Liver (tissue), 9 donors: ENCODE measurements around the gene TOLLIP. TPM values are rescaled to one million over a fixed set of nuclear protein-coding genes. Genes with fewer than 3 reads are reported as not detected.

Source experiments
- DNase-seq: peaks from one replicate; pipeline ENCODE4 v3.0.0-alpha.2; 2017; ENCODE audit warnings: low spot score
- H3K27ac ChIP-seq, 2 donors: one replicate each; pipeline ENCODE4 v1.7.0; 2013; ENCODE audit warnings: inconsistent platforms in 2 of 2, low read length in 2 of 2, control low read depth in 1 of 2, low read depth in 1 of 2, mild to moderate bottlenecking in 1 of 2
- H3K27me3 ChIP-seq, 4 donors: one replicate each; pipeline versions ENCODE4 v1.6.1 to v1.7.0; 2013; ENCODE audit warnings: low read length in 3 of 4, inconsistent platforms in 1 of 4, mild to moderate bottlenecking in 1 of 4, moderate library complexity in 1 of 4; ENCODE audit not compliant: control insufficient read depth in 4 of 4, insufficient read depth in 4 of 4
- H3K36me3 ChIP-seq, 4 donors: one replicate each; pipeline versions ENCODE4 v1.6.1 to v1.7.0; 2013; ENCODE audit warnings: low read length in 3 of 4, mild to moderate bottlenecking in 3 of 4, low read depth in 1 of 4, moderate library complexity in 1 of 4; ENCODE audit not compliant: control insufficient read depth in 4 of 4, insufficient read depth in 3 of 4
- H3K4me1 ChIP-seq, 4 donors: one replicate each; pipeline versions ENCODE4 v1.6.1 to v1.7.0; 2013; ENCODE audit warnings: low read length in 3 of 4, mild to moderate bottlenecking in 3 of 4, moderate library complexity in 1 of 4; ENCODE audit not compliant: control insufficient read depth in 4 of 4, insufficient read depth in 4 of 4
- H3K4me3 ChIP-seq, 3 donors: one replicate each; pipeline versions ENCODE4 v1.6.1 to v1.7.0; 2013; ENCODE audit warnings: low read length in 3 of 3, control low read depth in 1 of 3, low read depth in 1 of 3, mild to moderate bottlenecking in 1 of 3
- H3K9ac ChIP-seq, 2 donors: one replicate each; pipeline ENCODE4 v1.7.0; 2013; ENCODE audit warnings: low read length in 2 of 2, mild to moderate bottlenecking in 2 of 2, moderate library complexity in 2 of 2, control low read depth in 1 of 2, low read depth in 1 of 2
- H3K9me3 ChIP-seq, 4 donors: one replicate each; pipeline versions ENCODE4 v1.6.1 to v1.7.0; 2013; ENCODE audit warnings: low read length in 3 of 4; ENCODE audit not compliant: control insufficient read depth in 4 of 4
- EGR1 ChIP-seq, 2 donors: IDR thresholded peaks; 2 replicates each; pipeline ENCODE4 v1.6.1; 2016 to 2018; ENCODE audit warnings: antibody characterized with exemption in 2 of 2, low read depth in 2 of 2
- FOXA2 ChIP-seq: IDR thresholded peaks from 2 replicates; pipeline ENCODE4 v1.6.1; 2016; ENCODE audit warnings: antibody characterized with exemption
- GABPA ChIP-seq, 2 donors: IDR thresholded peaks in 1 of 2; conservative IDR thresholded peaks in 1 of 2; 2 replicates each; pipeline ENCODE4 v1.6.1; 2016; ENCODE audit warnings: antibody characterized with exemption in 2 of 2, mild to moderate bottlenecking in 1 of 2, moderate library complexity in 1 of 2
- HNF4A ChIP-seq, 2 donors: conservative IDR thresholded peaks; 2 replicates each; pipeline ENCODE4 v1.6.1; 2016; ENCODE audit warnings: antibody characterized with exemption in 2 of 2, mild to moderate bottlenecking in 2 of 2
- JUND ChIP-seq, 2 donors: IDR thresholded peaks; 2 replicates each; pipeline ENCODE4 v1.6.1; 2016; ENCODE audit warnings: antibody characterized with exemption in 2 of 2
- NR2F2 ChIP-seq: IDR thresholded peaks from 2 replicates; pipeline ENCODE4 v1.6.1; 2016; ENCODE audit warnings: antibody characterized with exemption
- RAD21 ChIP-seq, 2 donors: IDR thresholded peaks; 2 replicates each; pipeline ENCODE4 v1.6.1; 2016; ENCODE audit warnings: antibody characterized with exemption in 2 of 2, mild to moderate bottlenecking in 2 of 2
- RXRA ChIP-seq, 2 donors: IDR thresholded peaks; 2 replicates each; pipeline ENCODE4 v1.6.1; 2017 to 2018; ENCODE audit warnings: antibody characterized with exemption in 2 of 2, mild to moderate bottlenecking in 1 of 2
- SP1 ChIP-seq: IDR thresholded peaks from 2 replicates; pipeline ENCODE4 v1.6.1; 2018; ENCODE audit warnings: antibody characterized with exemption, mild to moderate bottlenecking
- TAF1 ChIP-seq: conservative IDR thresholded peaks from 2 replicates; pipeline ENCODE4 v1.6.1; 2016; ENCODE audit warnings: antibody characterized with exemption, mild to moderate bottlenecking
- YY1 ChIP-seq: IDR thresholded peaks from 2 replicates; pipeline ENCODE4 v1.6.1; 2016; ENCODE audit warnings: antibody characterized with exemption, mild to moderate bottlenecking
- WGBS: extraction: QIAGEN DNeasy Blood & Tissue Kit; methylation state at CpG from one replicate; pipeline ENCODE4 v1.1.7; 2013; 5-methylcytosine and 5-hydroxymethylcytosine counted together
- polyA plus RNA-seq, 2 donors: library from polyadenylated mRNA; stranded (reverse) in 1 of 2; unstranded in 1 of 2; fragments of 200-250 nt in 1 of 2; fragments of >200 nt in 1 of 2; fragmentation: Nextera tagmentation in 1 of 2; extraction: Ambion mirVana in 1 of 2; gene quantifications; one replicate each; pipeline versions ENCODE4 v1.2.1 to v1.2.3, GENCODE V29; 2013 to 2015
- total RNA-seq, 2 donors: library from RNA; depleted of rRNA; stranded (reverse); fragments of >200 nt; gene quantifications; one replicate each; pipeline ENCODE4 v1.2.3, GENCODE V29; 2014
- TF ChIP-seq, protein P1 (sequence below): IDR thresholded peaks from 2 replicates; pipeline ENCODE4 v1.6.1; 2016; ENCODE audit warnings: antibody characterized with exemption
- TF ChIP-seq, protein P2 (sequence below): fragments of 150-350 bp; IDR thresholded peaks from 2 replicates; pipeline ENCODE4 v1.5.1; 2017; ENCODE audit warnings: improper control_type of control experiment, low read depth, low read length; ENCODE audit not compliant: missing input control
- TF ChIP-seq, protein P3 (sequence below): IDR thresholded peaks from 2 replicates; pipeline ENCODE4 v1.6.1; 2016; ENCODE audit warnings: antibody characterized with exemption
- TF ChIP-seq, protein P4 (sequence below): IDR thresholded peaks from 2 replicates; pipeline ENCODE4 v1.6.1; 2016; ENCODE audit warnings: antibody characterized with exemption
- donor health status: healthy.
- donor health status: healthy.
- donor health status: healthy.
- donor health status: healthy.
- donor health status: healthy.

Gene TOLLIP
- total and polyA plus RNA-seq, 4 donors = 27.5 to 102 (median 72.9) TPM

DNA sequence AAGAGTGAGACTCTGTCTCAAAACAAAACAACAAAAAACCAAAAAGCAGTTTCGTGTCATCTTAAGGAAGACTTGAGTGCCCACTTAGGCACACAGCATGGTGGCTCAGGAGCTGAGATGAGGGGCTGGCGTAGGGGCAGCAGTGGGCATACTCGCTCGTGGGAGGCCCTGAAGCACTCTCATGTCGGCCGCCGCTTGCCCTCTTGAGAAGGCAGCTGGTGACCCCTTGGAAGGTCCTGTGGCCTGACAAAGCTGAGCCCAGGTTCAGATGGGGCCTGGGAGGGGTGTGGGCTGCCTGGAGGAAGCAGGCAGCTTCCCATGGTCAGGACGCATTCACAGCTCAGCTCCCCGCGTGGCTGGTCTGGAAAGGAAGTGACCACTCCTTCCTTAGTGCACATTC, 71.6 kb downstream of the TOLLIP start:
- no peak for DNase-seq
- no peak overlapping the region for H3K4me3 ChIP-seq
- no peak overlapping the region for H3K9ac ChIP-seq
- 89% methylated on average over 10 of the region's 10 CpGs for WGBS
- H3K4me1 ChIP-seq = no peaks in the 10 kb centered on the region
- TF ChIP-seq TAF1 = no peak
- no peak for TF ChIP-seq RAD21 (IDR thresholded peaks at IDR 0.05)
- TF ChIP-seq HNF4A (conservative IDR thresholded peaks at IDR 0.05) = no peak
- no peak for TF ChIP-seq NR2F2
- TF ChIP-seq SP1 = no peak
- no peak for TF ChIP-seq YY1
- TF ChIP-seq, protein P1, sequence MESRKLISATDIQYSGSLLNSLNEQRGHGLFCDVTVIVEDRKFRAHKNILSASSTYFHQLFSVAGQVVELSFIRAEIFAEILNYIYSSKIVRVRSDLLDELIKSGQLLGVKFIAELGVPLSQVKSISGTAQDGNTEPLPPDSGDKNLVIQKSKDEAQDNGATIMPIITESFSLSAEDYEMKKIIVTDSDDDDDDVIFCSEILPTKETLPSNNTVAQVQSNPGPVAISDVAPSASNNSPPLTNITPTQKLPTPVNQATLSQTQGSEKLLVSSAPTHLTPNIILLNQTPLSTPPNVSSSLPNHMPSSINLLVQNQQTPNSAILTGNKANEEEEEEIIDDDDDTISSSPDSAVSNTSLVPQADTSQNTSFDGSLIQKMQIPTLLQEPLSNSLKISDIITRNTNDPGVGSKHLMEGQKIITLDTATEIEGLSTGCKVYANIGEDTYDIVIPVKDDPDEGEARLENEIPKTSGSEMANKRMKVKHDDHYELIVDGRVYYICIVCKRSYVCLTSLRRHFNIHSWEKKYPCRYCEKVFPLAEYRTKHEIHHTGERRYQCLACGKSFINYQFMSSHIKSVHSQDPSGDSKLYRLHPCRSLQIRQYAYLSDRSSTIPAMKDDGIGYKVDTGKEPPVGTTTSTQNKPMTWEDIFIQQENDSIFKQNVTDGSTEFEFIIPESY = no peak
- no peak for TF ChIP-seq GABPA (IDR thresholded peaks at IDR 0.05 in 1 of 2, conservative IDR thresholded peaks at IDR 0.05 in 1 of 2)
- TF ChIP-seq RXRA (IDR thresholded peaks at IDR 0.05) = no peak
- TF ChIP-seq, protein P2, sequence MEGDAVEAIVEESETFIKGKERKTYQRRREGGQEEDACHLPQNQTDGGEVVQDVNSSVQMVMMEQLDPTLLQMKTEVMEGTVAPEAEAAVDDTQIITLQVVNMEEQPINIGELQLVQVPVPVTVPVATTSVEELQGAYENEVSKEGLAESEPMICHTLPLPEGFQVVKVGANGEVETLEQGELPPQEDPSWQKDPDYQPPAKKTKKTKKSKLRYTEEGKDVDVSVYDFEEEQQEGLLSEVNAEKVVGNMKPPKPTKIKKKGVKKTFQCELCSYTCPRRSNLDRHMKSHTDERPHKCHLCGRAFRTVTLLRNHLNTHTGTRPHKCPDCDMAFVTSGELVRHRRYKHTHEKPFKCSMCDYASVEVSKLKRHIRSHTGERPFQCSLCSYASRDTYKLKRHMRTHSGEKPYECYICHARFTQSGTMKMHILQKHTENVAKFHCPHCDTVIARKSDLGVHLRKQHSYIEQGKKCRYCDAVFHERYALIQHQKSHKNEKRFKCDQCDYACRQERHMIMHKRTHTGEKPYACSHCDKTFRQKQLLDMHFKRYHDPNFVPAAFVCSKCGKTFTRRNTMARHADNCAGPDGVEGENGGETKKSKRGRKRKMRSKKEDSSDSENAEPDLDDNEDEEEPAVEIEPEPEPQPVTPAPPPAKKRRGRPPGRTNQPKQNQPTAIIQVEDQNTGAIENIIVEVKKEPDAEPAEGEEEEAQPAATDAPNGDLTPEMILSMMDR = no peak
- no peak for TF ChIP-seq FOXA2
- no peak for TF ChIP-seq EGR1 (IDR thresholded peaks at IDR 0.05; ENCODE audit: low read depth in 2 of 2)
- no peak overlapping the region for H3K27ac ChIP-seq
- no peaks in the 10 kb centered on the region for H3K36me3 ChIP-seq
- no peaks in the 10 kb centered on the region for H3K27me3 ChIP-seq
- no peaks in the 10 kb centered on the region for H3K9me3 ChIP-seq

DNA sequence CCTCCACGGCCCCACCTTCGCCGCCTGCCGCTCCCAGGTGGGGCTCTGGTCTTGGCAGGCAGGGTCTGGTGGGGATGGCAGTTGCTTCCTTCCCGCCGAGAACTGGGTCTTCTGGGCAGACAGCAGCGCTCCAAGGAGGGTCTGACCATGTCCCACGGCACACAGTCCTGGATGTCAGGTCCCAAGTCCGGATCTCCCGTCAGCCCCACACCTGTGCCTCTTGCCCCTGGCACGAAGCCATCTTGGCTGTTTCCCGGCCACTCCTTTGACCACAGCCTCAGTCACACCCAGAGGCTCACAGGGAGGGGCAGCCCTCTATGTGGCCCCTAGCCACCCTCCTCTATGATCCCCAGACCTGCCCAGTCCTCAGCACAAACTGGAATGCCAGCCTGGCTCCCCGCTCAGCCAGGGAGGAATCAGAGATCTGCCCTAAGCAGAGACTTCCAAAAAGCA, 72.3 kb downstream of the TOLLIP start:
- WGBS = 86% methylated on average over 13 of the region's 13 CpGs
- Histone ChIP-seq H3K27ac (no peak overlapping the region), H3K36me3 (no peaks in the 10 kb centered on the region), H3K4me3 (no peak overlapping the region), H3K4me1 (no peaks in the 10 kb centered on the region), H3K27me3 (no peaks in the 10 kb centered on the region), H3K9me3 (no peaks in the 10 kb centered on the region), H3K9ac (no peak overlapping the region)
- DNase-seq = no peak
- no peak for TF ChIP-seq FOXA2
- TF ChIP-seq JUND (IDR thresholded peaks at IDR 0.05) = no peak
- no peak for TF ChIP-seq SP1
- TF ChIP-seq, protein P3, sequence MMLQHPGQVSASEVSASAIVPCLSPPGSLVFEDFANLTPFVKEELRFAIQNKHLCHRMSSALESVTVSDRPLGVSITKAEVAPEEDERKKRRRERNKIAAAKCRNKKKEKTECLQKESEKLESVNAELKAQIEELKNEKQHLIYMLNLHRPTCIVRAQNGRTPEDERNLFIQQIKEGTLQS = no peak
- no peak for TF ChIP-seq NR2F2
- no peak for TF ChIP-seq TAF1

DNA sequence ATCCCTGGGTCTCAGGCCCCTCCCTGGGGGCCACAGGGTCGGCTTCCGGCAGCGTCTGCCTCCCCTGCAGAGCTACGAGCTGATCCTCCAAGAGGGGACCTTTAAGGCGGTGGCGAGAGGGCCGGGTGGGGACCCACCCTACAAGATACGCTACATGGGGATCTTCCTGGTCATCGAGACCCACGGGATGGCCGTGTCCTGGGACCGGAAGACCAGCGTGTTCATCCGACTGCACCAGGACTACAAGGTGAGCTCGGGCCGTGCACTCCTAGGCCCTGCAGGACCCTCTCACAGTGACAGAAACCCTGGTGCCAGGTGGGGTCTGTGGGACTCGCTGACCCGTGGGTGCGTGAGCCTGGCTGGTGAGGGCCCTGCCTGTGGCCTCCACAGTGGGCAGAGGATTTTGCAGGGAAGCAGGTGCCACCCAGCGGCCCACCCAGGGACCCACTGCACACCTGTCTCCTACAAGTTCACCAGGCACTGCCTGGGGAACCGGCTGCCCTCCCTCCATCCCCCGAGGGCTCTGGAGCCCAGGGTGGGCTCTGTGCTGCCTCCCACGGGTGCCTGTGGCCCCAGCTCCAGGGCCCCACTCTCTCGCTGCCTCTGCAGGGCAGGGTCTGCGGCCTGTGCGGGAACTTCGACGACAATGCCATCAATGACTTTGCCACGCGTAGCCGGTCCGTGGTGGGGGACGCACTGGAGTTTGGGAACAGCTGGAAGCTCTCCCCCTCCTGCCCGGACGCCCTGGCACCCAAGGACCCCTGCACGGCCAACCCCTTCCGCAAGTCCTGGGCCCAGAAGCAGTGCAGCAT, 72.9 kb downstream of the TOLLIP start:
- H3K27me3 ChIP-seq = no peaks in the 10 kb centered on the region
- no peak overlapping the region for H3K27ac ChIP-seq
- no peak overlapping the region for H3K4me3 ChIP-seq
- H3K4me1 ChIP-seq = no peaks in the 10 kb centered on the region
- no peaks in the 10 kb centered on the region for H3K9me3 ChIP-seq
- 91% methylated on average over 37 of the region's 37 CpGs for WGBS
- DNase-seq = no peak
- H3K9ac ChIP-seq = no peak overlapping the region
- TF ChIP-seq, protein P2 = no peak
- no peak for TF ChIP-seq HNF4A (conservative IDR thresholded peaks at IDR 0.05)
- TF ChIP-seq GABPA (IDR thresholded peaks at IDR 0.05 in 1 of 2, conservative IDR thresholded peaks at IDR 0.05 in 1 of 2) = no peak
- TF ChIP-seq, protein P4, sequence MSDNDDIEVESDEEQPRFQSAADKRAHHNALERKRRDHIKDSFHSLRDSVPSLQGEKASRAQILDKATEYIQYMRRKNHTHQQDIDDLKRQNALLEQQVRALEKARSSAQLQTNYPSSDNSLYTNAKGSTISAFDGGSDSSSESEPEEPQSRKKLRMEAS = no peak
- no peaks in the 10 kb centered on the region for H3K36me3 ChIP-seq
